Prostate gland (tissue), 2 donors: Measurements from ENCODE around the gene KCNG3. TPM values are rescaled to one million over a fixed set of nuclear protein-coding genes. Genes with fewer than 3 reads are reported as not detected.

Experiments used
- DNase-seq: peaks from one replicate; pipeline ENCODE4 v3.0.0-alpha.2; 2019; ENCODE audit warnings: low spot score
- H3K27ac ChIP-seq, 2 donors: fragments of 200-600 bp; sonication (generic); 2 replicates each; pipeline ENCODE4 v1.5.1; 2017 to 2019
- H3K27me3 ChIP-seq: fragments of 200-600 bp; sonication (generic); replicated peaks from 2 replicates; pipeline ENCODE4 v1.5.1; 2019; ENCODE audit not compliant: insufficient read depth
- H3K36me3 ChIP-seq, 2 donors: fragments of 200-600 bp; sonication (generic); 1 replicate in 1 of 2; 2 replicates in 1 of 2; pipeline versions ENCODE4 v1.5.1 to v1.8.1; 2017 to 2019
- H3K4me1 ChIP-seq: fragments of 200-600 bp; sonication (generic); replicated peaks from 2 replicates; pipeline ENCODE4 v1.5.1; 2019
- H3K4me3 ChIP-seq, 2 donors: fragments of 200-600 bp; sonication (generic); 2 replicates each; pipeline ENCODE4 v1.5.1; 2017 to 2019
- H3K9me3 ChIP-seq: fragments of 200-600 bp; sonication (generic); 2 replicates; pipeline ENCODE4 v1.5.1; 2017
- CTCF ChIP-seq, 4 experiments: fragments of 200-600 bp in 2 of 4; fragments of 450-650 bp in 2 of 4; sonication (generic) in 2 of 4; IDR thresholded peaks; 1 replicate in 3 of 4; 2 replicates in 1 of 4; pipeline ENCODE4 v1.5.1; 2016 to 2019; ENCODE audit warnings: antibody characterized with exemption in 4 of 4, mild to moderate bottlenecking in 2 of 4, moderate library complexity in 2 of 4
- POLR2A ChIP-seq: fragments of 450-650 bp; IDR thresholded peaks from one replicate; pipeline ENCODE4 v1.6.1; 2016; ENCODE audit warnings: antibody characterized with exemption, mild to moderate bottlenecking
- POLR2AphosphoS5 ChIP-seq: sonication (generic); formaldehyde crosslinking; IDR thresholded peaks from one replicate; pipeline ENCODE4 v1.6.1; 2017; ENCODE audit warnings: antibody characterized with exemption
- WGBS: methylation state at CpG from one replicate; pipeline ENCODE4 v1.1.5; 2018; 5-methylcytosine and 5-hydroxymethylcytosine counted together
- intact Hi-C: fragments of 100-400 bp; cut with DNase I; formaldehyde crosslinking; loops from one replicate; pipeline ENCODE4 v1.14.2; 2022
- total RNA-seq, 2 donors: library from RNA; depleted of rRNA; stranded (reverse); fragments of >200 nt; gene quantifications; one replicate each; pipeline ENCODE4 v1.1.0, GENCODE V29; 2016

Gene KCNG3
- total RNA-seq, 2 donors from 2014 or later: 0.27 to 4.1 TPM

GRCh38 chr2:42498497-42498896 lies 4.7 kb upstream of the KCNG3 start:
- intact Hi-C loops: loop anchor here (10.0 kb wide), 1 partner anchor 296 kb away; the partner anchor contains the start of gene HAAO

GRCh38 chr2:42495611-42496010 lies 1.8 kb upstream of the KCNG3 start:
- Histone ChIP-seq H3K9me3 (no peaks in the 10 kb centered on the region), H3K4me3 (no peak overlapping the region), H3K36me3 (no peaks in the 10 kb centered on the region), H3K4me1 (no peaks in the 10 kb centered on the region), H3K27me3 (no peaks in the 10 kb centered on the region), H3K27ac (no peak overlapping the region)
- intact Hi-C loops: loop anchor here (2.0 to 10.0 kb wide), 2 partner anchors 167 to 299 kb away; partner anchors contain the start of gene HAAO
- TF ChIP-seq CTCF (IDR thresholded peaks at IDR 0.05) (no peak), POLR2A (no peak), POLR2AphosphoS5 (no peak)
- WGBS: 62% methylated on average over 6 of the region's 6 CpGs
- no peak for DNase-seq

More at GRCh38 chr2:42498497-42498896, 4.7 kb upstream of the KCNG3 start:
- Histone ChIP-seq H3K9me3 (no peaks in the 10 kb centered on the region), H3K36me3 (no peaks in the 10 kb centered on the region), H3K27ac (no peak overlapping the region), H3K4me3 (no peak overlapping the region), H3K4me1 (no peaks in the 10 kb centered on the region), H3K27me3 (no peaks in the 10 kb centered on the region)
- TF ChIP-seq POLR2AphosphoS5 (no peak), CTCF (IDR thresholded peaks at IDR 0.05) (no peak), POLR2A (no peak)
- 92% methylated on average over 3 of the region's 3 CpGs for WGBS
- DNase-seq: no peak

GRCh38 chr2:42495234-42495581 lies 1.4 kb upstream of the KCNG3 start:
- H3K4me3 ChIP-seq: peak overlapping the region in 1 of 2 donors; percentile 54
- no peak for DNase-seq
- no peaks in the 10 kb centered on the region for H3K27me3 ChIP-seq
- intact Hi-C loops: loop anchor here (2.0 to 10.0 kb wide), 2 partner anchors 168 to 300 kb away; partner anchors contain the start of gene HAAO
- 0% methylated on average over 1 of the region's 1 CpG for WGBS
- no peaks in the 10 kb centered on the region for H3K9me3 ChIP-seq
- no peak overlapping the region for H3K27ac ChIP-seq
- H3K36me3 ChIP-seq: no peaks in the 10 kb centered on the region
- TF ChIP-seq CTCF (IDR thresholded peaks at IDR 0.05) (no peak), POLR2AphosphoS5 (no peak), POLR2A (no peak)
- H3K4me1 ChIP-seq: no peaks in the 10 kb centered on the region

- intact Hi-C loops: loop anchor here (2.0 to 10.0 kb wide), 2 partner anchors 168 to 300 kb away; partner anchors contain the start of gene HAAO
- TF ChIP-seq CTCF (IDR thresholded peaks at IDR 0.05) (peak; percentile 40 to 88 (median 79)), POLR2AphosphoS5 (peak; percentile 60), POLR2A (no peak)
- Histone ChIP-seq H3K27me3 (no peaks in the 10 kb centered on the region), H3K9me3 (no peaks in the 10 kb centered on the region), H3K4me3 (peak overlapping the region; percentile 53 to 54), H3K4me1 (no peaks in the 10 kb centered on the region), H3K36me3 (no peaks in the 10 kb centered on the region), H3K27ac (peak overlapping the region; percentile 58 to 73)
- peak; percentile 76 for DNase-seq
- WGBS: under 1% methylated on average over 60 of the region's 65 CpGs
Observed at GRCh38 chr2:42494355-42495233, 812 bp upstream of the KCNG3 start.
